GM03348 (cell line): ENCODE results near the gene NPY4R.
"Not testable (repeated sequence)": the region's sequence is repeated elsewhere in the genome, so short reads cannot be mapped to it uniquely, and the experiment has no call there.

Experiments used
- DNase-seq: peaks from one replicate; pipeline ENCODE4 v3.0.0; 2012; ENCODE audit warnings: low spot score

The NPY4R gene

DNA sequence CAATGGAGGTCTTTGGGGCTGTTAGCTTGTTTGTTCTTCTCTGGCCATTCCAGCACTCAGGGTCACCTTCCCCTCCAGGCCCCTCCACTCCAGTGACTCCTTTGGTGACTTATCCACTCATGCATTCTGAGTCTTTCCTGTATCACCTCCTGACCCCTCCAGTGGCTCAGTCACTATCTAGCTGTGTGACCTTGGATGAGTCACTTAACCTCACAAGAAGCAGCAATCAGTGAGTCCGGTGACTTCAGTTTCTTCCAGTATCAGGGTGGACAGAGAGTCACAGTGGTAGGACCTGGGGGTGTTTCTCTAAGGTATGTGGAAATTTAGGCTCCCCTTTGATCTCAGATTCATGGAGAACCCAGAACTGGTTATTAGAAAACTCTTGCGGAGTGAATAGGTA is 9.8 kb downstream of the NPY4R start:
- DNase-seq, result not testable (repeated sequence)

DNA sequence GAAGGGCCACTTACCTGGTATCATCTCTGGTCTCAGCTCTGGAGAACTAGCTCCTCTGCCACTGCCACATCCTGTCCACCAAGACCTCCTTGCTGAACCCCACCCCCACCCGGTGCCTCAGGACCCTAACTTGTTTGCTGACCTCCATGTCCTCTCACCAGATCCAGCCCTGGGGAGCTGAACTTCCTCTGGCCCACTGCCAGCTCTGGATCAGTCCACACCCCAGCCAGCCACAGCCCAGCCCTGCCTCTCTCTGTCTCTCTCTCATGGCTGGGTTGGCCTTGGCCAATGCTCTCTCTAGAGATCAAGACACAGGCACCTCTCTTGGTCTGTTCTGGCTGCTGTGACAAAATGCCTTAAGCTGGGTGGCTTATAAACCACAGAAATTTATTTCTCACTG is 14.4 kb downstream of the NPY4R start:
- DNase-seq, result not testable (repeated sequence)

DNA sequence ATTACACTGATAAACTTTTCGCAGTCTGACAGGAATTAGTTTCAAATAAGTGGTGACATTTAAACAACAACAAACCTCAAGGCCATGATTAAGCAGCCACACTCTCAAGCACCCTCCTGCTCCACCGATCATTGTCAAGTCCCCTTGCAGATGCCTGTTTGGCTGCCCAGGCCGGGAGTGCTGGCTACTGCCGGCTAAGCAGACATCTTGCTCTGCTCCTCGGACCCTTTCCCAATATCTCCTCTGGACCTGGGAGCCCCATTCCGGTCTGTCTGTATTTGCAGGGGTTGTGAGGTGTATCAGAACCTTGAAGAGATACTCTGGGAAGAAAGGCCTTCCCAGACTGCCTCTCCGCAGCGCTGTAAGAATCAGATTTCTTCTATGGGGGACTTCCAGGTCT is 14.9 kb downstream of the NPY4R start:
- DNase-seq, result not testable (repeated sequence)

DNA sequence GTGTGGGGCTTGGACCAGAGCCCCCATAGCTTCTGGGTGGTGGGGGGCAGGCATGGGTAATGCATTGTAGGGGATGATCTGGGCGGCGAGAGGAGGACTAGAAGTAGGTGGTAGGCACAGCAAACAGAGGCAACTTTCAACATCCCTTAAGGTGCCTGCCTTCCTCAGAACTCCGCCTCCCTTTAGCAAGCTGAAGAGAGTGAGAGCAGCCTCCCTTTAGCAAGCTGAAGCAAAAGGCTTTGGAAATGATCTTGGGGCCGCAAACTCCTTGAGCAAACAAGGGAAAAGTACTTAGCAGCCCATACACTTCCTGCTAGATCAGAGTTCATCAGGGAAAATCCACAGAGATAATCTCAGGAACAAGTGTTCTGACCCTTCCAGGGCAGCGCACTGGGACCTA is 18.3 kb downstream of the NPY4R start:
- DNase-seq, result peak; percentile 0

DNA sequence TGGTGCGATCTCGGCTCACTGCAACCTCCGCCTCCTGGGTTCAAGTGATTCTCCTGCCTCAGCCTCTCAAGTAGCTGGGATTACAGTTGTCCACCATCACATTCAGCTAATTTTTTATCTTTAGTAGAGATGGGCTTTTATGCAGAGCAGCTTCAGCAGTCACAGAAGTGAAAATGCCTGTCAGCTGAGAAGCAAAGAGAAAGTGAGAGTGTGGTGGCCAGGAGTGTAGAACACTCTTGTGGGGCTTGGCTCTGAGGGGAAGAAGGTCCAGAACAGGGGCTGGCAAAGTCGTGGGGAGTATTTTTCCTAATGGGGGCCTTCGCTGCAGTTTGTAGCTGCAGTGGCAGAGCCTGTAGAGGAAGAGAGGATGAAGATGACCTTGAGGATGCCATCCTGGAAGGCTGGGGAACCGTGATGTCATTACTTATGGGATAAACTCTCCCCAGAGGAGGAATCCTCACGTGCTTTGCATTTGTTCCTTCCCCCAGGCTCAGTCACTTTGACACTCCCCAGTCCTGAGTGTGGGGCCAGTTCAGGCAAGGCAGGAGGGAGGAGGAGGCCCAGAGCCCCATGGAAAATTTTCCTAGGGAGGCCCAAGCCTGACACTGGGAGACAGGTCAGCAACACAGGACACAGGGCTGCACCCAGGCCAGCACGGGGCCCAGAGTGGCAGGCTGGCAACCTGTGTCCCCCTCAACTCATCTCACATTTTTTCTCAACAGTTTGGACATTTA is 20.2 kb downstream of the NPY4R start:
- not testable (repeated sequence) for DNase-seq

DNA sequence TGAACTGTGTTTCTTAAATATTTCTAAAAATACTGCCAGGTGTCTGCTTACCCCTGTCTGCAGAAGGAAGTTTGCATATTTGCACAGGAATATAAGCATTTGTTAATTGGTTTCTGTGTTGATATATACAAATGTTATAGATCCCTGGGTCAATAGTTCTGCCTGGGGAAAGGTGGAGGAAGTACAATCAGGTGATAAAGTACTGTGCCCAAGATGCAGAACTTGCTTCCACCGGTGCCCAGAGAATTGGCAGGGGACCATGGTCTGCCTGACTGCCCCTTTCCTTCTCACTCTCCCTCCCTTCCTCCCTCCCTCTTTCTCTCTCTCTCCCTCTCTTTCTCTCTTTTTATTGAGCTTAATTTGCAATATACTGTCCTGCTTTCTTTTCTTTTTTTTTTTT is 22.3 kb downstream of the NPY4R start:
- not testable (repeated sequence) for DNase-seq

DNA sequence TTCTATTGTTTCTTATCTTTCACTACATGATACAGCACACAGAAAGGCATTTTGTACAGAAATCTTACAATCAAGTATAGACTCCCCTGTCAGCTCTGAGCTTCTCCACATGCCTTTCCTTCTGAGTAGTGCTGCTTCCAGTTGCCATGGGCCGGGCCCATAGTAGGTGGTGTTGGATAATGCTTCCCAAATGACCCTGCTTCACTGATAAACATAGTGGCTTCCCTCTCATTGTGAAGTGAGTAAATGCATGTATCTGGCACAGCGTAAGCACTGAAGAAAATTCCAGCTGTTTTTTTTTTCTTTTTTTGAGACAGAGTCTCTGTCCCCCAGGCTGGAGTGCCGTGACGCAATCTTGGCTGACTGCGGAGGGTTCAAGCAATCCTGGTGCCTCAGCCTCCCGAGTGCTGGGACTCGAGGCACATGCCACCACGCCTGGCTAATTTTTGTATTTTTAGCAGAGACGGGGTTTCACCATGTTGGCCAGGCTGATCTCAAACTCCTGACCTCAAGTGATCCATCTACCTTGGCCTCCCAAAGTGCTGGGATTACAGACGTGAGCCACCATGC is 23.0 kb downstream of the NPY4R start:
- peak; percentile 0 for DNase-seq

DNA sequence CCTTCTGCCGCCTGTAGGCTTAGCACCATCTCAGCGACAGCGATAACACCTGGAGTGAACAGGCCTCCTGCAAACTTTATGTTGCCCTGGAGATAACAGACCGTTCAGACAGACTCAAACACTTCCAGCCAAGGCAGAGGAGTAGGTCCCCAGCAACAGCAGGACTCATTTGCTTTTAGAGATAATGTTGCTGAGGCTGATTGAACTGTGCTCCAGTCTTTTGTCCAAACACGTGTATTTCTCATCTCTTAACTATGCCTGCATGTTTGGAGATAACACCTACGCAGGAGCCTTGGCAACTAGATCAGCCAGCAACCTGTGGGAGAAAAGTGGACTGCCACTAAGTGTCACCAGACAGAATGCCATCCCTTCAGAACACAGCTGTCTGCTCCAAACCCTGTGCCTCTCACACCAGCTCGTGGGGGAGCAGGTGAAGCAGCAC is 23.9 kb downstream of the NPY4R start:
- DNase-seq, result peak; percentile 0

DNA sequence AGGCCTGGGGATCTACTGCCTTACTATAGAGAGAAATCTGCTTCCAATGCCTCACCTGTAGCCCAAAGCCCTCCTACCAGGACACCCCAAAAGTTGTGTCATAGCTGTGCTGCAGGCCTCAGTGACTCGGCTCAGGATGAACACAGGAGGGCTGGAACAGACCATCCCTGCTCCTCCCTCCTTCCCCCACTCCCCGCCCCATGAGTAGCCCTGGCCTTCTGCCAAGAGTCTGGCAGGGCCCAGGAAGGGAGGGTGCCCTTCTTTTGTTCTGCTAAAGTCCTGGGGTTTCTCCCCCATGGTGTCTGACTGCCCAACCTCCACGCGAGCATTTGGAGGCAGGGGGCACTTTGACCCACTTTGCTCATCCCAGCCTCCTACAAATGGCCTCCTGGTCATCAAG is 24.8 kb downstream of the NPY4R start:
- DNase-seq, result not testable (repeated sequence)

DNA sequence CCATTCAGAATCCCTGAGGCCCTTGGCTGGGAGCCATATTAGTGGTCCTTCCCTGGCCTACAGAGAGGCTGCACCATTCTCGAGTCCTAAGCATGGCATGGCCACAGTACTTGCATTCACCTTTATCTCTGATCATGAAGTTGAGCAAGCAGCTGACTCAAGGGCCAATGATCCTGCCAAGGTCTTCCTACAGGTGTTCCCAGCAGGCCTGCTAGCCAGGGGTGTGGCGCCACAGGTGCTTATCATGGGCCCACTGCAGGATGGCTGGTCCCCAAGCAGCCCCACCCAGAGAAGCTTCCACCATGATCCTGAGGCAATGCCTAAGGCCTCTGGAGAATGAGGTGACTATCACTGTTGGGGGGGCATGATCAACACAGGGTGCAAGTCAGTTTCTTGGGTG is 42.2 kb downstream of the NPY4R start:
- not testable (repeated sequence) for DNase-seq

DNA sequence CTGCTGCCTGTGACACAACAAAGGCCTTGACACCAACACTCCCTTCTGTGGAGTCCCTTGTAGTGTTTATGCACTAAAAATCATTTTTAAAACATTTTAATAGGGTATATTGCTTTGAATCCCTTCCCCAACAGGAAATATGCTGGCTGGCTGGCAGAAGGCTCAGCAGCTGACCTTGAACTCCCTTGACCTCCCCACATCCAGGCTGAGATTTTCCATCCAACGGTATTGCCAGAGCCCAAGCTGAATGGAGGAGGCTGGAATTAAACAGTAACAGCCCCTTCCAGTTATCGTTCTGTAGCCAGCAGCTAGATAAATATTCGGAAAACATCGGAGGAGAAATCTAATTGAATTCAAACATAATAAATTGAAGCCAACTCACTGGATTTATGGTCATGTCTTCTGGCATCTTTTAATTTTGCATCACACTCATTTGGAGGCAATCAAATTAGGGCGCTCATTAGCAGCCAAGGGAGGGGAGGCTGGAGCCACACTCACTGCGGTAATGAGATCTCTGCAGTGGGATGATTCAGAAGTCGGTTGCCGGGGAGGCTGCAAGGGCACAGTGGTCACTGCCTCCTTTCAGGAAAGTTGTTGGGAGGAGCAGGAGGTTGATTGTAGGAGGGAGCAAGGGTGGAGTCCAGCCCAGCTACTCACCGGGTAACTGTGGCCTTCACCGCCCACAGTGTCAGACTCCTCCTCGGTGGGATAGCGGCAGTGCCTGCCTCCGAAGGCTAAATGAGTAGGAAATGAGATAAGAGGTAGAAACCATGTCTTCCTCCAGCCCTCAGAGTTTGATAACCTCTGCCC is 46.0 kb downstream of the NPY4R start:
- not testable (repeated sequence) for DNase-seq

DNA sequence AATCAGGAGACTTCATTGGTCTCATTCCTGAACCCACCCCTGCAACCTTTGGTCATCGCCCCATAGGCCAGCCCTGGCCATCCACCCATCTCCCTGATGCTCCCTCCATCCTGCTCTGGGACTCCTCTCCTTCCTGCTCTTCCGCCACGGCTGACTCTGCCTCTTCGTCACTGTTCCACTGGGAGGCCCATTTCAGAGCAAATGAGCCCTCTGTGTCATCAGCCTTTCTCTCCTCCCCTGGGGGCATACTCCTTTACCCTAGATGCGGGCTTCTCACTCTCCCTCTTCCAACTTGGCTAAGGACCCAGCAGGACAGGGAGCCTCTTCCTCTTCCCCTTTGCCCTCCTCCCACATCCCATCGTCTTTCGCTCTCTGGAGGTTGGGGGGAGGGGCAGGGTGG is 47.5 kb downstream of the NPY4R start:
- DNase-seq, result not testable (repeated sequence)

DNA sequence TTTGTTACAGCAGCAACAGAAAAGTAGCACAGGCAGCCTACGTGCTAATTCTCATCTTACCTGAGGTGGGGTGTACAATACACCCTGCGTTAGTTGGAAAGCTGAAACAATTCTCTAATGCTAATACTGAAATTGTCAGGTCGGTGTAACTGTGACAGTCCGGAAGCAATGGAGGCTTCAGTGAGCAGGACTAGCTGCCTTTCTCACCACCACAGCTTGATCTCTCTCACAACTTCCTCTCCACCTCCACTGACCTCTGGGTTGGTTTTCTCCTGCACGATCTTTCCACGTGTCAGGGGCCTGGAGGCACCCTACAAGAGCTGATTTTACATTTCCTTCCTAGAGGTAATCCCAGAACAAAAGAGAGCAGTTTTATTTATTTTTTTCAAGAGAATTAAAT is 50.5 kb downstream of the NPY4R start:
- not testable (repeated sequence) for DNase-seq

DNA sequence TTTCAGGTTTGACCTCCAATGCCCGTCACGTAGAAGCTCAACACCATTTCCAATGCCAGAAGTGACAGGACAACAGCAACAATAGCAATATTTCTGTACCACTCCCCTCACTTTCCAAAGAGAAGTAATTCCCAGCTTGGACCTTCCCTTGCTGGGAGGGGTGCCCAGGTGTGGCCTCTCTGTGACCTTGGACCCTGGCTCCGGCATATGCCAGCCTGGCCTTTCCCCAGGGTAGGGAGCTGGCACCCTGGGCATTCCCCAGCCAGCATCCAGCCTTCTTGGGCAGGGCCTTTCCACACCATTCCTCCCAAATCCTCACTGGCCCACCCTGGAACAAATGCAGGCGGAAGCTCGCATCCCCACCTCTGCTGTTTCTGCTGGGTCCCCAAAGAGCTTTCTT is 53.1 kb downstream of the NPY4R start:
- not testable (repeated sequence) for DNase-seq

DNA sequence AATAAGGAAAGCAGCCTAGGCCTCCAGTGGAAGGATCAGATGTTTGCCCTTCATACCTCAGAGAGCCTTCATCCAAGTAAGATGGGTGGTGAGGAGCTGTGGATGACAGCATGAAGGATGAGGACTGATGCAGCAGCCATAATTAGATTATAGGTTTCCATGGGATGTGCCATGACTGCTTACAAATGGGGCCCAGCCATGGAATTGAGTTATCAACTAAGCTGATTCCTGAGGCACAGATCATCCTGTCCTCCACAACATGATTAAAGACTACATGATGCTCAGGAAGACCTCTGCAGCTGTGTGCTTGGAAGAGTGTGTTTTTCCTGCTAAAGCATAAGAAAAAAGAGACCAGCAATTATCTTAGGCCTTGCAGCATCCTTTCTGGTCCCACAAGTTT is 54.6 kb downstream of the NPY4R start:
- DNase-seq, result not testable (repeated sequence)
